Neutrophil (primary cell): ENCODE measurements around the gene TUBGCP6.
"Not testable (repeated sequence)": the region's sequence is repeated elsewhere in the genome, so short reads cannot be mapped to it uniquely, and the experiment has no call there.

Source experiments
- H3K27ac ChIP-seq: fragments of 200-600 bp; sonication (generic); 2 replicates; pipeline ENCODE4 v1.5.1; 2016; ENCODE audit warnings: mild to moderate bottlenecking, moderate library complexity
- H3K27me3 ChIP-seq: fragments of 200-600 bp; sonication (generic); 2 replicates; pipeline ENCODE4 v1.6.0; 2016; ENCODE audit warnings: mild to moderate bottlenecking
- H3K36me3 ChIP-seq: fragments of 200-600 bp; sonication (generic); 2 replicates; pipeline ENCODE4 v1.5.1; 2017
- H3K4me1 ChIP-seq, 2 experiments: fragments of 200-600 bp in 1 of 2; sonication (generic) in 1 of 2; 1 replicate in 1 of 2; 2 replicates in 1 of 2; pipeline versions ENCODE4 v1.5.1 to v1.6.1; 2013 to 2016; ENCODE audit warnings: low read depth in 1 of 2, low read length in 1 of 2, mild to moderate bottlenecking in 1 of 2, moderate library complexity in 1 of 2; ENCODE audit not compliant: control insufficient read depth in 1 of 2, insufficient read depth in 1 of 2
- H3K4me3 ChIP-seq, 2 experiments: fragments of 200-600 bp in 1 of 2; sonication (generic) in 1 of 2; 1 replicate in 1 of 2; 2 replicates in 1 of 2; pipeline ENCODE4 v1.5.1; 2013 to 2016; ENCODE audit warnings: low read depth in 1 of 2, low read length in 1 of 2, mild to moderate bottlenecking in 1 of 2, moderate library complexity in 1 of 2
- H3K9me3 ChIP-seq: fragments of 200-600 bp; sonication (generic); 2 replicates; pipeline ENCODE4 v1.5.1; 2016
- TF ChIP-seq, protein P1 (sequence below): fragments of 200-600 bp; sonication (generic); IDR thresholded peaks from 2 replicates; pipeline ENCODE4 v1.5.1; 2016; ENCODE audit warnings: antibody characterized with exemption

Gene TUBGCP6

DNA sequence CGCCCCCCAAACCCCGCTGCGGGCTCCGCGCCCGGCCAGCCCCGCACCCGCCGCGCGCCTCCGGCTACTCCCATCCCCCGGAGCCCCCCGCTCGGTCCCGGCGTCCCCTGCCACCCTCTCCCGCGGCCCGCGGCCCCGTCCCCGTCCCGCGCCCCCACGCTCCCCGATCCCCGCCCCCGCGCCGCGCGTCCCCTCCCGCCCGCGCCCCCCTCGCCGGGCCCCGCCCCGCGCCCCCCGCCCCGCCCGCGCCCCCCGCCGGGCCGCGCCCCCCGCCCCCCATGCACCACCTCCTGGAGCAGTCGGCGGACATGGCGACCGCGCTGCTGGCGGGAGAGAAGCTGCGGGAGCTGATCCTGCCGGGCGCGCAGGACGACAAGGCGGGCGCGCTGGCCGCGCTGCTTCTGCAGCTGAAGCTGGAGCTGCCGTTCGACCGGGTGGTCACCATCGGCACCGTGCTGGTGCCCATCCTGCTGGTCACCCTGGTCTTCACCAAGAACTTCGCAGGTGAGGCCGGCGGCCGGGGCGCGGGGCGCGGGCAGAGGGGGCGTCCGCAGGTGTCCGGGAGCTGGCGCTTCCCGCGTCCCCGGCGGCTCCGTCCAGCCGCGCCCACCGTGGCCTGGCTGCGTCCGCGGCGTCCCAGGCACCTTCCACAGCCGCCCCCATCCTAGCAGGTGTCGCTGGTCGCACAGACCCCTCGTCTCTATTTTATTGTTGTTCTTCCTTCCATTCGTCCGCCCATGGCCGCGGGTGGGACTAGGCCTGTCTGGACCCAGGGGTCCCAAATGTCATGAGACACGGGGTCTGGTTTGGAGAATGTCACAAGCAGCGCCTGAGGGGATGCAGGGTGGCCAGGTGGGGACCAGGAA lies 74.1 kb downstream of the TUBGCP6 start, which contains the start of gene PANX2:
TSS of gene PANX2 (plus strand) at position 279 of the 866 bp plus-strand sequence. CDS start at position 279, 0 bp downstream.
- peaks cover 23 to 40% of the 10 kb centered on the region in 2 experiments for H3K4me1 ChIP-seq
- peaks cover 63% of the 10 kb centered on the region for H3K27me3 ChIP-seq
- TF ChIP-seq, protein P1, sequence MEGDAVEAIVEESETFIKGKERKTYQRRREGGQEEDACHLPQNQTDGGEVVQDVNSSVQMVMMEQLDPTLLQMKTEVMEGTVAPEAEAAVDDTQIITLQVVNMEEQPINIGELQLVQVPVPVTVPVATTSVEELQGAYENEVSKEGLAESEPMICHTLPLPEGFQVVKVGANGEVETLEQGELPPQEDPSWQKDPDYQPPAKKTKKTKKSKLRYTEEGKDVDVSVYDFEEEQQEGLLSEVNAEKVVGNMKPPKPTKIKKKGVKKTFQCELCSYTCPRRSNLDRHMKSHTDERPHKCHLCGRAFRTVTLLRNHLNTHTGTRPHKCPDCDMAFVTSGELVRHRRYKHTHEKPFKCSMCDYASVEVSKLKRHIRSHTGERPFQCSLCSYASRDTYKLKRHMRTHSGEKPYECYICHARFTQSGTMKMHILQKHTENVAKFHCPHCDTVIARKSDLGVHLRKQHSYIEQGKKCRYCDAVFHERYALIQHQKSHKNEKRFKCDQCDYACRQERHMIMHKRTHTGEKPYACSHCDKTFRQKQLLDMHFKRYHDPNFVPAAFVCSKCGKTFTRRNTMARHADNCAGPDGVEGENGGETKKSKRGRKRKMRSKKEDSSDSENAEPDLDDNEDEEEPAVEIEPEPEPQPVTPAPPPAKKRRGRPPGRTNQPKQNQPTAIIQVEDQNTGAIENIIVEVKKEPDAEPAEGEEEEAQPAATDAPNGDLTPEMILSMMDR = no peak
- no peaks in the 10 kb centered on the region for H3K36me3 ChIP-seq
- no peaks in the 10 kb centered on the region for H3K9me3 ChIP-seq
- peak within 1 kb of the TSS; percentile 64 to 67 for H3K4me3 ChIP-seq
- peak within 1 kb of the TSS; percentile 64 for H3K27ac ChIP-seq

DNA sequence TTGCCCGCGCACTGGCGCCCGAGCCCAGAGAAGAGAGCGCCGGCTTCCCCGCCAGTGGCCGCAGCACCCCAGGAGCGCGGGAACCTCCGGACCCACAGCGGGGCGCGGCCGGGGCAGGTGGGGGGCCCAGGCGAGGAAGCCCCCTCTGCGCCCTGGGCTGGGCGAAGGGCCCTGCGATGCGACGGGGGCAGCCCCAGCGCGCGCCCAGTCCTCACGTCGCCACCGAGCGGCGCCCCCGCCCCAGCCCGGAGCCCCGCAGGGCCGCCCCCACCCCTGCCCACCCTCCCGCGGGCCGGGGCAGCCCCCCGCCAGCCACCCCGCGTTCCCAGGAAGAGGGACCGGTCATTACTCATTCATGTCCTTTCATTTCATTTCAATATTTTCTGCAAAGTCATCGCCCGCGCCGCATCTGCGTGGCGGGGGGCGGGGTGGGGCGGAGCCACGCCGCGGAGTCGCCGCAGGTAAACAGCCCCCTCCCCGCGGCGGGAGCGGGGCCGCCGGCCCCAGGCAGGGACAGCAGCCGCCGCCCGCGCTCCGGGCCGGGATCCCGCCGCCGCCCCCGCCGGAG lies 75.0 kb downstream of the TUBGCP6 start:
- Histone ChIP-seq H3K27me3 (peaks cover 58% of the 10 kb centered on the region), H3K27ac (peak overlapping the region; percentile 64), H3K4me1 (peaks cover 23 to 40% of the 10 kb centered on the region in 2 experiments), H3K4me3 (peak overlapping the region; percentile 31 to 59), H3K9me3 (no peaks in the 10 kb centered on the region), H3K36me3 (no peaks in the 10 kb centered on the region)
- TF ChIP-seq, protein P1 = no peak

GRCh38 chr22:50169181-50169759 lies 75.6 kb downstream of the TUBGCP6 start:
- TF ChIP-seq, protein P1 = no peak
- Histone ChIP-seq H3K36me3 (no peaks in the 10 kb centered on the region), H3K27me3 (peaks cover 60% of the 10 kb centered on the region), H3K4me3 (peak overlapping the region; percentile 31 to 59), H3K27ac (no peak overlapping the region), H3K4me1 (peaks cover 23 to 40% of the 10 kb centered on the region in 2 experiments), H3K9me3 (no peaks in the 10 kb centered on the region)

DNA sequence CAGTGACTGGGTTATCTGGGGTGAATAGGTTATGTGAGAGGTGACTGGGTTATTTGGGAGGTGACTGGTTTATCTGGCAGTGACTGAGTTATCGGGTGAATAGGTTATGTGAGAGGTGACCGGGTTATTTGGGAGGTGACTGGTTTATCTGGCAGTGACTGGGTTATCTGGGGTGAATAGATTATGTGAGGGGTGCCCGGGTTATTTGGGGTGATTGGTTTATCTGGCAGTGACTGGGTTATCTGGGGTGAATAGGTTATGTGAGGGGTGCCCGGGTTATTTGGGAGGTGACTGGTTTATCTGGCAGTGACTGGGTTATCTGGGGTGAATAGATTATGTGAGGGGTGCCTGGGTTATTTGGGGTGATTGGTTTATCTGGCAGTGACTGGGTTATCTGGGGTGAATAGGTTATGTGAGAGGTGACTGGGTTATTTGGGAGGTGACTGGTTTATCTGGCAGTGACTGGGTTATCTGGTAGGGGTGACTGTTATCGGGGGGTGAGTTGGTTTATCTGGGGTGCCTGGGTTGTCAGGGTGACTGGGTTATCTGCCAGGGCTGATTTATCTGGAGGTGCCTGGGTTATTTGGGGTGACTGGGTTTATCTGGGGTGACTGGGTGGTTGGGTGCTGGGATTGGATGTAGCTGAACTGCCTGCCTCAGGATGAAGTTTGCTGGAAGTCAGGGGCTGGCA lies 76.2 kb downstream of the TUBGCP6 start:
- Histone ChIP-seq H3K4me3 (peak overlapping the region in 1 of 2 experiments; percentile 59), H3K4me1 (peaks cover 22 to 35% of the 10 kb centered on the region in 2 experiments), H3K27me3 (peaks cover 58% of the 10 kb centered on the region)
- H3K9me3 ChIP-seq, H3K36me3 ChIP-seq, H3K27ac ChIP-seq: not testable (repeated sequence)

- TF ChIP-seq, protein P1 = no peak
- Histone ChIP-seq H3K9me3 (no peaks in the 10 kb centered on the region), H3K36me3 (no peaks in the 10 kb centered on the region), H3K27me3 (peaks cover 57% of the 10 kb centered on the region), H3K4me1 (peaks cover 14 to 28% of the 10 kb centered on the region in 2 experiments), H3K27ac (no peak overlapping the region), H3K4me3 (no peak overlapping the region)
These were observed 76.9 kb downstream of the TUBGCP6 start for GRCh38 chr22:50167689-50168489.
